Measurements from ENCODE around the gene HPCAL4.

HPCAL4 gene

GRCh38 chr1:39711104-39711965, 20.1 kb upstream of the HPCAL4 start:
- POLR2A ChIA-PET: no interaction called here
- TF ChIP-seq, protein P1, sequence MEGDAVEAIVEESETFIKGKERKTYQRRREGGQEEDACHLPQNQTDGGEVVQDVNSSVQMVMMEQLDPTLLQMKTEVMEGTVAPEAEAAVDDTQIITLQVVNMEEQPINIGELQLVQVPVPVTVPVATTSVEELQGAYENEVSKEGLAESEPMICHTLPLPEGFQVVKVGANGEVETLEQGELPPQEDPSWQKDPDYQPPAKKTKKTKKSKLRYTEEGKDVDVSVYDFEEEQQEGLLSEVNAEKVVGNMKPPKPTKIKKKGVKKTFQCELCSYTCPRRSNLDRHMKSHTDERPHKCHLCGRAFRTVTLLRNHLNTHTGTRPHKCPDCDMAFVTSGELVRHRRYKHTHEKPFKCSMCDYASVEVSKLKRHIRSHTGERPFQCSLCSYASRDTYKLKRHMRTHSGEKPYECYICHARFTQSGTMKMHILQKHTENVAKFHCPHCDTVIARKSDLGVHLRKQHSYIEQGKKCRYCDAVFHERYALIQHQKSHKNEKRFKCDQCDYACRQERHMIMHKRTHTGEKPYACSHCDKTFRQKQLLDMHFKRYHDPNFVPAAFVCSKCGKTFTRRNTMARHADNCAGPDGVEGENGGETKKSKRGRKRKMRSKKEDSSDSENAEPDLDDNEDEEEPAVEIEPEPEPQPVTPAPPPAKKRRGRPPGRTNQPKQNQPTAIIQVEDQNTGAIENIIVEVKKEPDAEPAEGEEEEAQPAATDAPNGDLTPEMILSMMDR (IDR thresholded peaks at IDR 0.05; ENCODE audit: insufficient read depth, low read length, missing control alignments): no peak
- CTCF ChIA-PET: interaction anchor here (0.9 to 13.5 kb wide), 4 partner anchors 9 to 104 kb away, joined by 4 to 182 read pairs (median 6); no protein-coding TSS in a partner anchor
- no peak for DNase-seq (ENCODE audit: low read depth, low spot score)
- H3K4me3 ChIP-seq (ENCODE audit: low read depth, low read length): no peak overlapping the region

DNA sequence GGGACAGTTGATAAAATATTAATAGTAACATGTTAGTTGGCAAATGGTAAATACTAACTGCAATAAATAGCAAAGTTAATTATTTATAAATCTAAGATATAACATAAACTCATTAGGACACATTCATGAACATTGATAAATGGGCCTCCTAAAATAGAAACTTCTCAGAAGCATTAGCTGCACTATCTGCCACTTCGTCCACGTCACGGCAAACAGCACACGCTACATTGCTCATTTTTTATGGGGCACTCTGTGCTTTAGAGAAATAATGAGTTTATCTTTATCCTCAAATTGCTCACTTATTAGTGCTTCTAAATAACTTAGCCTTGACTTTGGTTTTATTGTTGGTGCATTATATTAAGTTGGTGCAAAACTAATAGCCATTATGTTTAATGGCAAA, 16.3 kb upstream of the HPCAL4 start:
- DNase-seq (ENCODE audit: low read depth, low spot score): no peak
- H3K4me3 ChIP-seq (ENCODE audit: low read depth, low read length): no peak overlapping the region
- CTCF ChIA-PET: interaction anchor here (1.0 kb wide), 1 partner anchor 101 kb away, joined by 4 read pairs; no protein-coding TSS in a partner anchor
- POLR2A ChIA-PET: no interaction called here
- TF ChIP-seq, protein P1 (IDR thresholded peaks at IDR 0.05; ENCODE audit: insufficient read depth, low read length, missing control alignments): no peak

DNA sequence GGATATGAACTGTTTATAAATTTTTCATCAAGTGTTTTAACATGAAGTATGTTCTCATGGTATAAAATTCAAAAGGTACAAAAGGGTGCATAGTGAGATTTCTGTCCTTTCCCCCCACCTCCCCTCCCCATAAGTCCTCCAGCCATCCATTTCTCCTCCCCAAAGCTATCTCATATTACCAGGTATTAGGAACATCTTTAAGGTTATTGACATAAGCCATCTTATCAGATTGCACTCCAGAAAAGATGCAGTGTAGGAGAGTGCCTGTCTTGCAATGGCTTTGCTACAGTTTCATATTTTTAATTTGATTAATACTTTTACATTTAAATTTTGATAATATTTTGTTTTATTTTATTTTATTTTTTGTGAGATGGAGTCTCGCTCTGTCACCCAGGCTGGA, 13.5 kb upstream of the HPCAL4 start:
- ChIA-PET POLR2A (no interaction called here), CTCF (interaction anchor here (0.6 to 3.2 kb wide), 5 partner anchors 11 to 98 kb away, joined by 3 to 11 read pairs (median 4); partner anchors contain the start of gene NT5C1A)
- no peak for DNase-seq (ENCODE audit: low read depth, low spot score)
- H3K4me3 ChIP-seq (ENCODE audit: low read depth, low read length): no peak overlapping the region
- TF ChIP-seq, protein P1 (IDR thresholded peaks at IDR 0.05; ENCODE audit: insufficient read depth, low read length, missing control alignments): no peak

DNA sequence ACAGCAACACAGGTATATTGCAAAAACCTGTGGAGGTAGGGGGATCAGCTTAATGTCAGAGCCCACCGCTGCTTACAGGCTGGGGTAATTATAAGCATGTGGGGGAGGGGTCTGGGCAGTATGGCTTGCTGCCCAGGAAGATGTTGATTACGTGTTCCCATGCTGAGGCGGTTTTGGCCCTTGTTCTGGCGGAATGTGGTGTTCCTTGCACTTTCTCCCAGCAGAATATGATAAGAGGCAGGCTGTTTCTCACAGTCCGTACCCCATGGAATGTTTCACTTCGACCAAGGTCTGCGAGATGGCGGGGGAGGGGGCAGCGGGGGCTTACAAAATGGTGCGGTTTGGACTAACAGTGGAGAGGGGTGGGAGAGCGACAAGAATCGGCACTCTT, 9.8 kb upstream of the HPCAL4 start:
- TF ChIP-seq, protein P1 (IDR thresholded peaks at IDR 0.05; ENCODE audit: insufficient read depth, low read length, missing control alignments): no peak
- CTCF ChIA-PET: interaction anchor here (1.1 to 4.9 kb wide), 6 partner anchors 13 to 125 kb away, joined by 3 to 16 read pairs (median 5); partner anchors contain the start of gene NT5C1A
- no peak overlapping the region for H3K4me3 ChIP-seq (ENCODE audit: low read depth, low read length)
- POLR2A ChIA-PET: no interaction called here
- DNase-seq (ENCODE audit: low read depth, low spot score): no peak

DNA sequence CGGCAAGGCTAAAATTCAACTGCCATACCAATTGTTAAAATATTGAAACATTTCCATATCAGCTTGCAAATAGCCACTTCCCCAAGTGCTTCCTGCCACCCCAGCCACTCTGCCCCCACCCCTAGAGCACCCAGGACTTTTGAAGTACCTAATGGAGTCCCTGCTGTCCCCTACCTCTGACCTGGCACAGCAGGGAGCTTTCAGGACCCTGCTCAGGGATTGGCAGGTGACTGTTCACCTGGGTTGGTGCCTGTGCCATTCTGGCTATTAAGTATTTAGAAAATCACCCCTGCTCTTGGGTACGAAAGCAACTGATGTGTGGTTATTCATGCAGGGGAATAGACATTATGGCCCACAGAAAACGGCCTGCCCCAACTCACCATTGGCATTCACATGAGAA, 9.1 kb upstream of the HPCAL4 start:
- TF ChIP-seq, protein P1 (IDR thresholded peaks at IDR 0.05; ENCODE audit: insufficient read depth, low read length, missing control alignments): no peak
- DNase-seq (ENCODE audit: low read depth, low spot score): no peak
- H3K4me3 ChIP-seq (ENCODE audit: low read depth, low read length): no peak overlapping the region
- ChIA-PET POLR2A (no interaction called here), CTCF (interaction anchor here (1.2 to 4.9 kb wide), 2 partner anchors 28 to 125 kb away, joined by 3 to 16 read pairs; partner anchors contain the start of gene NT5C1A)

DNA sequence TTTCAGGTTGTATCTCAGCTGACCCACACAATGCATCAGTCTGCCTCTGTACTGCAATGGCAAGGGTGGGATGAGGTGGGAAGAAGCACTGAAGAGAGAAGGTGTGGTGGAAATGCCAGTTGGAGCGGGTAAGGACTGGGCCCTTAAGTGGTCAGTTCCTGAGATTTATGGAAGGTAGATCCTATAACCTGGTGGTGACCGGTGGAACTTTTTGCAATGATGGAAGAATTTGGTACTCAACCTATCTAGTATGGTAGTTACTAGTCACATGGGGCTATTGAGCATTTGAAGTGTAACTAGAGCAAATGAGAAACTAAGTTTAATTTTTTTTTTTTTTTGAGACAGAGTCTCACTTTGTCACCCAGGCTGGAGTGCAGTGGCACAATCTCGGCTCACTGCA, 8.2 kb upstream of the HPCAL4 start:
- TF ChIP-seq, protein P1 (IDR thresholded peaks at IDR 0.05; ENCODE audit: insufficient read depth, low read length, missing control alignments): no peak
- no peak overlapping the region for H3K4me3 ChIP-seq (ENCODE audit: low read depth, low read length)
- ChIA-PET POLR2A (no interaction called here), CTCF (interaction anchor here (0.9 to 4.9 kb wide), 2 partner anchors 27 to 94 kb away, joined by 3 to 16 read pairs; partner anchors contain the start of gene NT5C1A)
- no peak for DNase-seq (ENCODE audit: low read depth, low spot score)
